SU-DHL-6 (cell line): ENCODE measurements around the gene MYO5C.
"Not testable (repeated sequence)": the region's sequence is repeated elsewhere in the genome, so short reads cannot be mapped to it uniquely, and the experiment has no call there.

ENCODE experiments used
- H2AFZ ChIP-seq: fragments of 200-600 bp; sonication (generic); 2 replicates; pipeline ENCODE4 v1.6.1; 2014; ENCODE audit warnings: low read depth, mild to moderate bottlenecking, moderate library complexity, mixed read lengths, antibody characterized with exemption, low read length; ENCODE audit not compliant: severe bottlenecking
- H3F3A ChIP-seq: fragments of 200-600 bp; shearing (Covaris generic); 2 replicates; pipeline ENCODE4 v1.6.0; 2016; ENCODE audit warnings: antibody characterized with exemption, mild to moderate bottlenecking; ENCODE audit not compliant: insufficient read depth
- H3K27ac ChIP-seq: fragments of 200-600 bp; sonication (generic); 2 replicates; pipeline ENCODE4 v1.5.1; 2016; ENCODE audit warnings: low read depth, mild to moderate bottlenecking, low read length, moderate library complexity, mixed read lengths
- H3K27me3 ChIP-seq: fragments of 200-600 bp; sonication (generic), shearing (Covaris generic); 2 replicates; pipeline ENCODE4 v1.6.0; 2014; ENCODE audit warnings: mild to moderate bottlenecking, low read length
- H3K36me3 ChIP-seq: fragments of 200-600 bp; sonication (generic); 2 replicates; pipeline ENCODE4 v1.6.1; 2014; ENCODE audit warnings: mild to moderate bottlenecking, low read length, mixed read lengths
- H3K4me2 ChIP-seq: fragments of 300-600, 200-600 bp; shearing (Covaris generic), sonication (generic); 2 replicates; pipeline ENCODE4 v1.6.0; 2014; ENCODE audit warnings: low read length, low read depth, mild to moderate bottlenecking; ENCODE audit not compliant: poor library complexity, severe bottlenecking
- H3K4me3 ChIP-seq: fragments of 200-600 bp; sonication (generic); 2 replicates; pipeline ENCODE4 v1.5.1; 2014; ENCODE audit warnings: antibody characterized with exemption, low read length, mild to moderate bottlenecking, mixed read lengths; ENCODE audit not compliant: insufficient read depth, poor library complexity, severe bottlenecking
- H3K79me2 ChIP-seq: fragments of 200-600 bp; sonication (generic); 2 replicates; pipeline ENCODE4 v1.6.1; 2014; ENCODE audit warnings: mild to moderate bottlenecking, low read length, moderate library complexity; ENCODE audit not compliant: insufficient read depth
- H3K9ac ChIP-seq: fragments of 200-600 bp; sonication (generic); 2 replicates; pipeline ENCODE4 v1.7.0; 2014; ENCODE audit warnings: mild to moderate bottlenecking, low read length
- H3K9me2 ChIP-seq: fragments of 200-600 bp; sonication (generic); replicated peaks from 2 replicates; pipeline ENCODE4 v1.6.1; 2014; ENCODE audit warnings: low read length; ENCODE audit not compliant: insufficient read depth
- H3K9me3 ChIP-seq: fragments of 200-600 bp; sonication (generic); 2 replicates; pipeline ENCODE4 v1.6.1; 2014; ENCODE audit warnings: low read length, mixed read lengths; ENCODE audit not compliant: insufficient read depth
- H4K20me1 ChIP-seq: fragments of 200-600 bp; sonication (generic); 2 replicates; pipeline ENCODE4 v1.6.1; 2014; ENCODE audit warnings: low read depth, mild to moderate bottlenecking, antibody characterized with exemption, low read length, moderate library complexity, mixed read lengths
- CTCF ChIP-seq: fragments of 200-600 bp; sonication (generic); IDR thresholded peaks from one replicate; pipeline ENCODE4 v1.5.1; 2017; ENCODE audit warnings: antibody characterized with exemption, mild to moderate bottlenecking, low read length, moderate library complexity; ENCODE audit not compliant: insufficient read depth, poor library complexity, severe bottlenecking
- EZH2phosphoT487 ChIP-seq: fragments of 200-600 bp; sonication (generic), shearing (Covaris generic); conservative IDR thresholded peaks from 2 replicates; pipeline ENCODE4 v1.6.1; 2018; ENCODE audit warnings: mild to moderate bottlenecking, antibody characterized with exemption, low read length, moderate library complexity, mixed read lengths

MYO5C gene

GRCh38 chr15:52241489-52241888 lies 54.1 kb downstream of the MYO5C start:
- no peaks in the 10 kb centered on the region for H3K27me3 ChIP-seq
- H3K79me2 ChIP-seq = no peaks in the 10 kb centered on the region
- no peak overlapping the region for H2AFZ ChIP-seq
- 0 out of 2 replicates have a peak, but pooled peaks cover 4% of the 10 kb centered on the region for H3F3A ChIP-seq
- H3K27ac ChIP-seq = no peak overlapping the region
- no peaks in the 10 kb centered on the region for H4K20me1 ChIP-seq
- H3K9me2 ChIP-seq = no peaks in the 10 kb centered on the region
- H3K4me2 ChIP-seq = no peak overlapping the region
- no peaks in the 10 kb centered on the region for H3K36me3 ChIP-seq
- no peak overlapping the region for H3K4me3 ChIP-seq
- TF ChIP-seq CTCF (no peak), EZH2phosphoT487 (no peak)
- no peaks in the 10 kb centered on the region for H3K9me3 ChIP-seq
- H3K9ac ChIP-seq = no peak overlapping the region

GRCh38 chr15:52240166-52240565 lies 55.4 kb downstream of the MYO5C start:
- H2AFZ ChIP-seq = no peak overlapping the region
- H3K4me3 ChIP-seq = no peak overlapping the region
- no peaks in the 10 kb centered on the region for H3K27me3 ChIP-seq
- H3K36me3 ChIP-seq = no peaks in the 10 kb centered on the region
- no peak overlapping the region for H3K4me2 ChIP-seq
- peaks cover 11% of the 10 kb centered on the region for H3F3A ChIP-seq
- no peak overlapping the region for H3K27ac ChIP-seq
- TF ChIP-seq EZH2phosphoT487 (no peak), CTCF (no peak)
- no peaks in the 10 kb centered on the region for H3K79me2 ChIP-seq
- no peaks in the 10 kb centered on the region for H3K9me2 ChIP-seq
- no peaks in the 10 kb centered on the region for H3K9me3 ChIP-seq
- H4K20me1 ChIP-seq = no peaks in the 10 kb centered on the region
- H3K9ac ChIP-seq = no peak overlapping the region

GRCh38 chr15:52238989-52239525 lies 56.5 kb downstream of the MYO5C start:
- H3K9ac ChIP-seq, H3K36me3 ChIP-seq, H3K27me3 ChIP-seq, H3K4me2 ChIP-seq, H3K79me2 ChIP-seq, H2AFZ ChIP-seq, H3K9me2 ChIP-seq, H3K27ac ChIP-seq, H3K4me3 ChIP-seq, H3K9me3 ChIP-seq, H4K20me1 ChIP-seq: not testable (repeated sequence)
- H3F3A ChIP-seq = peaks cover 22% of the 10 kb centered on the region

GRCh38 chr15:52238149-52238548 lies 57.5 kb downstream of the MYO5C start:
- H3K27me3 ChIP-seq = no peaks in the 10 kb centered on the region
- no peak overlapping the region for H3K4me3 ChIP-seq
- H3F3A ChIP-seq = peaks cover 31% of the 10 kb centered on the region
- H3K27ac ChIP-seq = no peak overlapping the region
- H3K9ac ChIP-seq = no peak overlapping the region
- H3K9me3 ChIP-seq = no peaks in the 10 kb centered on the region
- no peaks in the 10 kb centered on the region for H3K79me2 ChIP-seq
- no peaks in the 10 kb centered on the region for H3K36me3 ChIP-seq
- H3K4me2 ChIP-seq = no peak overlapping the region
- H4K20me1 ChIP-seq = no peaks in the 10 kb centered on the region
- H2AFZ ChIP-seq = no peak overlapping the region
- no peaks in the 10 kb centered on the region for H3K9me2 ChIP-seq
- TF ChIP-seq EZH2phosphoT487 (no peak), CTCF (no peak)
